Testis (tissue), 2 donors: ENCODE measurements around the gene IL10.

Experiments
- CTCF ChIP-seq, 3 experiments: fragments of 450-650 bp in 2 of 3; fragments of 200-600 bp in 1 of 3; sonication (generic) in 1 of 3; IDR thresholded peaks; one replicate each; pipeline ENCODE4 v1.5.1; 2016 to 2019; ENCODE audit warnings: antibody characterized with exemption in 3 of 3, mild to moderate bottlenecking in 2 of 3, moderate library complexity in 1 of 3
- POLR2A ChIP-seq: fragments of 450-650 bp; IDR thresholded peaks from one replicate; pipeline ENCODE4 v1.6.1; 2017; ENCODE audit warnings: antibody characterized with exemption, mild to moderate bottlenecking, moderate library complexity

GRCh38 chr1:206782448-206782847, 10.2 kb upstream of the IL10 start:
- TF ChIP-seq CTCF (IDR thresholded peaks at IDR 0.05) = no peak
- TF ChIP-seq POLR2A = no peak
